Epithelial cell of umbilical artery (primary cell): Measurements from ENCODE around the gene MICAL2. TPM values are rescaled to one million over a fixed set of nuclear protein-coding genes. Genes with fewer than 3 reads are reported as not detected.

Experiments used
- total RNA-seq: library from RNA; depleted of rRNA; stranded (reverse); fragments of >200 nt; gene quantifications from 2 replicates; pipeline ENCODE4 v1.2.3, GENCODE V29; 2014

Gene MICAL2
- 136 and 138 TPM in 2 replicates for total RNA-seq

GRCh38 chr11:12110201-12110713 is at the start of gene MICAL2:
Gene MICAL2 (plus strand): TSS chr11:12110590. CDS start chr11:12162156, 51,566 bp downstream.

Other genes with a start within 250 kb of the MICAL2 start
- gene DKK3, start 102.0 kb upstream of the MICAL2 start, total RNA-seq: 223 and 521 TPM in 2 replicates